Transverse colon (tissue), 4 donors: ENCODE data around the gene MYL2. TPM values are rescaled to one million over a fixed set of nuclear protein-coding genes. Genes with fewer than 3 reads are reported as not detected.

Experiments
- DNase-seq: peaks from one replicate; pipeline ENCODE4 v3.0.0-alpha.2; 2019
- H3K27ac ChIP-seq, 4 donors: fragments of 200-600 bp; sonication (generic); 2 replicates each; pipeline ENCODE4 v1.5.1; 2016 to 2018; ENCODE audit warnings: inconsistent platforms in 4 of 4
- H3K27me3 ChIP-seq: fragments of 200-600 bp; sonication (generic); 2 replicates; pipeline ENCODE4 v1.5.1; 2017; ENCODE audit warnings: inconsistent platforms
- H3K36me3 ChIP-seq, 4 donors: fragments of 200-600 bp; sonication (generic); 2 replicates each; pipeline ENCODE4 v1.5.1; 2017 to 2019; ENCODE audit warnings: inconsistent platforms in 4 of 4
- H3K4me1 ChIP-seq, 4 donors: fragments of 200-600 bp; sonication (generic); 2 replicates each; pipeline ENCODE4 v1.5.1; 2017 to 2020; ENCODE audit warnings: inconsistent platforms in 4 of 4
- H3K4me3 ChIP-seq, 4 donors: fragments of 200-600 bp; sonication (generic); 1 replicate in 1 of 4; 2 replicates in 3 of 4; pipeline versions ENCODE4 v1.5.1 to v1.6.1; 2017 to 2019; ENCODE audit warnings: inconsistent platforms in 4 of 4
- H3K9me3 ChIP-seq, 2 donors: fragments of 200-600 bp; sonication (generic); 2 replicates each; pipeline ENCODE4 v1.5.1; 2017 to 2019; ENCODE audit warnings: inconsistent platforms in 2 of 2
- EP300 ChIP-seq: sonication (generic); formaldehyde crosslinking; IDR thresholded peaks from one replicate; pipeline ENCODE4 v1.6.1; 2017; ENCODE audit warnings: antibody characterized with exemption, low read depth
- POLR2A ChIP-seq: fragments of 450-650 bp; IDR thresholded peaks from one replicate; pipeline ENCODE4 v1.6.1; 2016; ENCODE audit warnings: antibody characterized with exemption, mild to moderate bottlenecking, moderate library complexity
- POLR2AphosphoS5 ChIP-seq, 3 donors: sonication (generic); formaldehyde crosslinking; IDR thresholded peaks; one replicate each; pipeline ENCODE4 v1.6.1; 2016; ENCODE audit warnings: antibody characterized with exemption in 3 of 3
- WGBS, 2 donors: methylation state at CpG; one replicate each; pipeline ENCODE4 v1.1.5; 2018; ENCODE audit warnings: low coverage in 1 of 2; 5-methylcytosine and 5-hydroxymethylcytosine counted together
- in situ Hi-C, 4 donors: fragments of 200-750 bp; cut with MboI; loops; one replicate each; pipeline versions ENCODE4 v1.15.0 to v1.15.1; 2017; ENCODE audit warnings: low sequenced_read_pairs in 3 of 4, low pct_ligation_motif_present in 1 of 4, low pct_unique_long_range_greater_than_20kb in 1 of 4
- intact Hi-C: fragments of 100-400 bp; cut with DNase I; formaldehyde crosslinking; loops from one replicate; pipeline ENCODE4 v1.15.1; 2023; ENCODE audit warnings: low total_unique reads
- total RNA-seq, 4 donors: library from RNA; depleted of rRNA; stranded (reverse); fragments of >200 nt; gene quantifications; one replicate each; pipeline ENCODE4 v1.1.0, GENCODE V29; 2016
- TF ChIP-seq, protein P1 (sequence below), 5 experiments: fragments of 200-600 bp in 3 of 5; fragments of 450-650 bp in 2 of 5; sonication (generic) in 3 of 5; IDR thresholded peaks; 1 replicate in 2 of 5; 2 replicates in 3 of 5; pipeline ENCODE4 v1.5.1; 2016 to 2017; ENCODE audit warnings: antibody characterized with exemption in 5 of 5, inconsistent platforms in 3 of 5, mild to moderate bottlenecking in 2 of 5, moderate library complexity in 1 of 5

MYL2 gene
- total RNA-seq, 4 donors from 2014 or later = 2.2 TPM; not detected in 3

DNA sequence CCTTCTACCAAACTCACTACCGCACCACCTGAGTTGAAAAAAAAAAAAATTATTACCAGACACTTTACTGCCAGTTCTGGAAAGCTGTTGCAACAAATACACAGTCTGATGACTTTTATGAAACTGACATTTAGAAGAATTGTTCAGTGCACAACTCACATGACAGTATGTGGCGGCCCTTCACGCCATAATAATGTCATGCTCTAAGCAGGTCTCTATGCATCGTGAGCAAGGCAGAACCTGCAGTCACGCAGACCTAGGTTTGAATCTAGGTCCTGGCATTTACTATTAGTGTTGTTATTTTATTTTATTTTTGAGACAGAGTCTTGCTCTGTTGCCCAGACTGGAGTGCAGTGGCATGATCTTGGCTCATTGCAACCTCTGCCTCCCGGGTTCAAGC is 8.1 kb downstream of the MYL2 start:
- intact Hi-C loops = no loop called here
- H3K4me3 ChIP-seq = no peak overlapping the region
- H3K4me1 ChIP-seq = no peaks in the 10 kb centered on the region
- WGBS, 2 donors = 88 to 93% methylated on average over 4 to 6 of the region's 6 CpGs
- H3K27me3 ChIP-seq = no peaks in the 10 kb centered on the region
- in situ Hi-C loops = no loop called here
- H3K36me3 ChIP-seq = no peaks in the 10 kb centered on the region
- no peak for DNase-seq
- TF ChIP-seq EP300 (no peak), POLR2A (no peak), POLR2AphosphoS5 (IDR thresholded peaks at IDR 0.05) (no peak)
- TF ChIP-seq, protein P1, sequence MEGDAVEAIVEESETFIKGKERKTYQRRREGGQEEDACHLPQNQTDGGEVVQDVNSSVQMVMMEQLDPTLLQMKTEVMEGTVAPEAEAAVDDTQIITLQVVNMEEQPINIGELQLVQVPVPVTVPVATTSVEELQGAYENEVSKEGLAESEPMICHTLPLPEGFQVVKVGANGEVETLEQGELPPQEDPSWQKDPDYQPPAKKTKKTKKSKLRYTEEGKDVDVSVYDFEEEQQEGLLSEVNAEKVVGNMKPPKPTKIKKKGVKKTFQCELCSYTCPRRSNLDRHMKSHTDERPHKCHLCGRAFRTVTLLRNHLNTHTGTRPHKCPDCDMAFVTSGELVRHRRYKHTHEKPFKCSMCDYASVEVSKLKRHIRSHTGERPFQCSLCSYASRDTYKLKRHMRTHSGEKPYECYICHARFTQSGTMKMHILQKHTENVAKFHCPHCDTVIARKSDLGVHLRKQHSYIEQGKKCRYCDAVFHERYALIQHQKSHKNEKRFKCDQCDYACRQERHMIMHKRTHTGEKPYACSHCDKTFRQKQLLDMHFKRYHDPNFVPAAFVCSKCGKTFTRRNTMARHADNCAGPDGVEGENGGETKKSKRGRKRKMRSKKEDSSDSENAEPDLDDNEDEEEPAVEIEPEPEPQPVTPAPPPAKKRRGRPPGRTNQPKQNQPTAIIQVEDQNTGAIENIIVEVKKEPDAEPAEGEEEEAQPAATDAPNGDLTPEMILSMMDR (IDR thresholded peaks at IDR 0.05) = no peak
- no peaks in the 10 kb centered on the region for H3K9me3 ChIP-seq
- peak overlapping the region in 1 of 4 donors; percentile 48 for H3K27ac ChIP-seq

DNA sequence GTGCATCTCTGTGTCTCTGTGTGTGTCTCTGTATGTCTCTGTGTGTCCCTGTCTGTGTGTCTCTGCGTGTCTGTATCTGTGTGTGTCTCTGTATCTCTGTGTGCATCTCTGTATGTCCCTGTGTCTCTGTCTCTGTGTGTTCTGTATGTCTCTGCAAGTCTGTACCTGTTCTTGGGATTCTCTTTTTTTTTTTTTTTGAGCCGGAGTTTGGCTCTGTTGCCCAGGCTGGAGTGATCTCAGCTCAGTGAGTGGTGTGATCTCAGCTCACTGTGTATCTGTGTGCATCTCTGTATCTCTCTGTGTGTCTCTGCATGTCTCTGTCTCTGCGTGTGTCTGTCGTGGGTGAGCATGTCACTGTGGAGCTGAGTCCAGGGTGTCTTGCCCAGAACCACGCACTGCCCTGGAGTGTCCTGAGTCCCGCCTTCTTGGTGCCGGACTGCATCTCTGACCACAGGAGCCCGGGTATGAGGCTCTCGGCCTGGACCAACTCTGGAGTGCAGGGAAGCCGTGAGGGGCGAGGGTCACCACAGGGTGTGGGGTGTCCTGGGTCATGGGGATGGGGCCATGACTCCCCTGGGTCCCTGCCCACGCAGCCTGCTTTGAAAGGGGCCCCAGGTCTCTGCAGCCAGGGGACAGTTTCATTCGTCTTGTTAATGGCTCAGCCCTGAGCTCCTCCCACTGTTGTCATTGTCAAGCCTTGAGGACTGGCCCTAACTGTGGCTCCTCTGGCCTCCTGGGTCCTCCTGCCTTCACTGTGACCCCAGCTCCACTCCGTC is 11.8 kb downstream of the MYL2 start:
- intact Hi-C loops (no loop called here), in situ Hi-C loops (no loop called here)
- 72 to 87% methylated on average over 3 to 14 of the region's 14 CpGs for WGBS, 2 donors
- Histone ChIP-seq H3K9me3 (no peaks in the 10 kb centered on the region), H3K4me3 (no peak overlapping the region), H3K4me1 (no peaks in the 10 kb centered on the region), H3K27me3 (no peaks in the 10 kb centered on the region), H3K36me3 (no peaks in the 10 kb centered on the region), H3K27ac (no peak overlapping the region)
- no peak for TF ChIP-seq POLR2AphosphoS5 (IDR thresholded peaks at IDR 0.05)
- TF ChIP-seq POLR2A = no peak
- TF ChIP-seq, protein P1 (IDR thresholded peaks at IDR 0.05) = no peak
- TF ChIP-seq EP300 = no peak
- no peak for DNase-seq

GRCh38 chr12:110907583-110907982 is 12.8 kb downstream of the MYL2 start:
- Histone ChIP-seq H3K36me3 (no peaks in the 10 kb centered on the region), H3K4me3 (no peak overlapping the region), H3K4me1 (no peaks in the 10 kb centered on the region), H3K27ac (no peak overlapping the region), H3K27me3 (no peaks in the 10 kb centered on the region), H3K9me3 (no peaks in the 10 kb centered on the region)
- in situ Hi-C loops (no loop called here), intact Hi-C loops (no loop called here)
- DNase-seq = no peak
- WGBS, 2 donors = 62% methylated on average over 7 of the region's 8 CpGs; no CpG with 5 or more reads in 1 of the 2 donors
- no peak for TF ChIP-seq POLR2AphosphoS5 (IDR thresholded peaks at IDR 0.05)
- TF ChIP-seq POLR2A = no peak
- TF ChIP-seq, protein P1 (IDR thresholded peaks at IDR 0.05) = no peak
- TF ChIP-seq EP300 = no peak

GRCh38 chr12:110906985-110907384 is 13.4 kb downstream of the MYL2 start:
- TF ChIP-seq POLR2AphosphoS5 (IDR thresholded peaks at IDR 0.05) = no peak
- TF ChIP-seq, protein P1 (IDR thresholded peaks at IDR 0.05) = no peak
- 77% methylated on average over 4 of the region's 4 CpGs; no CpG with 5 or more reads in 1 of the 2 donors for WGBS, 2 donors
- DNase-seq = no peak
- intact Hi-C loops = no loop called here
- in situ Hi-C loops = no loop called here
- Histone ChIP-seq H3K4me3 (no peak overlapping the region), H3K27me3 (no peaks in the 10 kb centered on the region), H3K9me3 (no peaks in the 10 kb centered on the region), H3K4me1 (no peaks in the 10 kb centered on the region), H3K36me3 (no peaks in the 10 kb centered on the region), H3K27ac (no peak overlapping the region)
